HepG2 (cell line): Measurements from ENCODE around the gene TMEM132D. TPM values are rescaled to one million over a fixed set of nuclear protein-coding genes. Genes with fewer than 3 reads are reported as not detected.

Experiments
- ATAC-seq: fragments of 200-7000 bp; cut with Tn5 transposase; 3 replicates; pipeline ENCODE4 v1.9.1; 2020; ENCODE audit warnings: mild to moderate bottlenecking, moderate library complexity
- BruUV-seq: library from RNA; stranded (reverse); fragments of 400-500 nt; replicated peaks from 2 replicates; lab custom pipeline; 2021; lab: Mats Ljungman, UMichigan
- CTCF ChIA-PET: fragments of 300-600 bp; formaldehyde crosslinking; extraction: SDS; loops from one replicate; lab custom pipeline; 2021; ENCODE audit warnings: low total read pairs, inconsistent platforms, low intra/inter-chr PET ratio; lab: Yijun Ruan, JAX
- POLR2A ChIA-PET: fragments of 350-600 bp; sonication (Branson Sonifier 250); formaldehyde crosslinking; loops from one replicate; lab custom pipeline; 2020; ENCODE audit warnings: antibody characterized with exemption, inconsistent platforms; lab: Yijun Ruan, JAX
- DNase-seq: peaks from one replicate; pipeline ENCODE4 v3.0.0-alpha.2; 2015; ENCODE audit warnings: low spot score
- FAIRE-seq: peaks from 3 replicates; lab custom pipeline; 2011; peaks lifted over from hg19 to GRCh38; lab: Jason Lieb, UNC
- H2AFZ ChIP-seq: one replicate; pipeline ENCODE4 v1.6.1; 2011; ENCODE audit warnings: low read length, inconsistent platforms
- H3K27ac ChIP-seq: fragments of 300-600 bp; 3 replicates; pipeline ENCODE4 v1.8.0; 2011; ENCODE audit warnings: mixed run types, mild to moderate bottlenecking, mixed read lengths, low read length, inconsistent platforms; ENCODE audit not compliant: insufficient read depth; ENCODE audit errors: extremely low read length
- H3K27me3 ChIP-seq, 2 experiments: fragments of 200-600 bp in 1 of 2; 2 replicates in 1 of 2; 3 replicates in 1 of 2; pipeline versions ENCODE4 v1.6.0 to v1.8.0; 2011; ENCODE audit warnings: low read length in 2 of 2, mild to moderate bottlenecking in 2 of 2, moderate library complexity in 2 of 2, inconsistent platforms in 1 of 2; ENCODE audit not compliant: insufficient read depth in 2 of 2, control insufficient read depth in 1 of 2
- H3K36me3 ChIP-seq, 2 experiments: fragments of 200-600 bp in 1 of 2; replicated peaks in 1 of 2; 2 replicates in 1 of 2; 3 replicates in 1 of 2; pipeline versions ENCODE4 v1.5.1 to v1.8.0; 2011; ENCODE audit warnings: low read length in 2 of 2, inconsistent platforms in 1 of 2; ENCODE audit not compliant: insufficient read depth in 2 of 2, control insufficient read depth in 1 of 2
- H3K4me1 ChIP-seq: 2 replicates; pipeline ENCODE4 v1.5.1; 2012; ENCODE audit warnings: low read length, inconsistent platforms; ENCODE audit not compliant: insufficient read depth
- H3K4me2 ChIP-seq: 2 replicates; pipeline ENCODE4 v1.6.0; 2011; ENCODE audit warnings: low read depth, low read length, inconsistent platforms
- H3K4me3 ChIP-seq, 3 experiments: fragments of 200-600 bp in 1 of 3; sonication (generic), shearing (Covaris generic) in 1 of 3; replicated peaks in 1 of 3; 2 replicates each; pipeline ENCODE4 v1.5.1; 2011 to 2016; ENCODE audit warnings: low read length in 3 of 3, inconsistent platforms in 2 of 3, low read depth in 2 of 3, mild to moderate bottlenecking in 2 of 3, control low read depth in 1 of 3, mixed read lengths in 1 of 3; ENCODE audit not compliant: insufficient read depth in 1 of 3
- H3K79me2 ChIP-seq: one replicate; pipeline ENCODE4 v1.6.1; 2011; ENCODE audit warnings: low read length, inconsistent platforms; ENCODE audit not compliant: insufficient read depth
- H3K9ac ChIP-seq: 2 replicates; pipeline ENCODE4 v1.6.0; 2011; ENCODE audit warnings: mild to moderate bottlenecking, low read depth, low read length, inconsistent platforms; ENCODE audit not compliant: insufficient read depth
- H3K9me3 ChIP-seq: 2 replicates; pipeline ENCODE4 v1.5.1; 2012; ENCODE audit warnings: mild to moderate bottlenecking, low read length
- H4K20me1 ChIP-seq: 2 replicates; pipeline ENCODE4 v1.6.0; 2011; ENCODE audit warnings: inconsistent platforms, mild to moderate bottlenecking, low read length, moderate library complexity; ENCODE audit not compliant: insufficient read depth
- BCL3 ChIP-seq: sonication (generic); formaldehyde crosslinking; IDR thresholded peaks from 2 replicates; pipeline ENCODE4 v1.5.1; 2020; ENCODE audit warnings: mild to moderate bottlenecking, missing genetic modification reagents, moderate library complexity
- FOXP4 ChIP-seq: sonication (generic); formaldehyde crosslinking; IDR thresholded peaks from 2 replicates; pipeline ENCODE4 v1.4.0; 2020; ENCODE audit warnings: missing genetic modification reagents
- GTF2F1 ChIP-seq: fragments of 150-350 bp; IDR thresholded peaks from 2 replicates; pipeline ENCODE4 v1.6.1; 2014; ENCODE audit warnings: low read length
- ZNF20 ChIP-seq: sonication (generic); formaldehyde crosslinking; IDR thresholded peaks from 2 replicates; pipeline ENCODE4 v1.4.0; 2020; ENCODE audit warnings: mild to moderate bottlenecking, moderate library complexity, missing genetic modification reagents
- ZNF687 ChIP-seq: sonication (generic); formaldehyde crosslinking; IDR thresholded peaks from 2 replicates; pipeline ENCODE4 v1.5.1; 2020; ENCODE audit warnings: mild to moderate bottlenecking, missing genetic modification reagents, moderate library complexity
- WGBS: methylation state at CpG from one replicate; pipeline ENCODE4 v1.1.6; 2017; ENCODE audit warnings: low lambda C conversion rate; 5-methylcytosine and 5-hydroxymethylcytosine counted together
- in situ Hi-C: cut with HindIII; loops from 2 replicates; pipeline ENCODE4 v1.10.0; 2017; ENCODE audit warnings: low pct_unique_long_range_greater_than_20kb; ENCODE audit not compliant: extremely low pct_ligation_motif_present
- intact Hi-C: fragments of 100-400 bp; cut with micrococcal nuclease; formaldehyde crosslinking; loops from one replicate; pipeline ENCODE4 v1.10.0; 2022; ENCODE audit not compliant: unreplicated experiment
- polyA plus RNA-seq, 8 experiments: library from polyadenylated mRNA; depleted of rRNA in 3 of 8; stranded (reverse) in 7 of 8; unstranded in 1 of 8; fragments of >200 nt; fragmentation: Illumina TruSeq in 4 of 8; extraction: Trizol in 4 of 8; gene quantifications; 2 replicates each; pipeline versions ENCODE4 v1.2.1 to v1.2.3, GENCODE V29; 2011 to 2016; ENCODE audit warnings: low read depth in 4 of 8, missing spikeins in 1 of 8, mixed read lengths in 1 of 8; ENCODE audit not compliant: insufficient read depth in 1 of 8
- total RNA-seq, 5 experiments: library from RNA; depleted of rRNA; stranded (reverse); fragments of >200 nt; fragmentation: Illumina TruSeq; extraction: Trizol; gene quantifications; 2 replicates each; pipeline ENCODE4 v1.2.3, GENCODE V29; 2016; ENCODE audit warnings: low read depth in 1 of 5
- TF ChIP-seq, protein P1 (sequence below), 2 experiments: sonication (generic) in 1 of 2; formaldehyde crosslinking in 1 of 2; IDR thresholded peaks; 2 replicates each; pipeline versions ENCODE4 v1.4.0 to v1.6.1; 2016 to 2020; ENCODE audit warnings: borderline replicate concordance in 1 of 2, low read depth in 1 of 2, mild to moderate bottlenecking in 1 of 2, missing genetic modification reagents in 1 of 2
- TF ChIP-seq, protein P2 (sequence below): sonication (generic); formaldehyde crosslinking; IDR thresholded peaks from 2 replicates; pipeline ENCODE4 v1.5.1; 2020; ENCODE audit warnings: missing genetic modification reagents, mild to moderate bottlenecking, borderline replicate concordance

TMEM132D gene
- total and polyA plus RNA-seq, 2 of the 13 experiments (the other 11 are each of a cell fraction or from before 2014, with no cell fraction given) = not detected

DNA sequence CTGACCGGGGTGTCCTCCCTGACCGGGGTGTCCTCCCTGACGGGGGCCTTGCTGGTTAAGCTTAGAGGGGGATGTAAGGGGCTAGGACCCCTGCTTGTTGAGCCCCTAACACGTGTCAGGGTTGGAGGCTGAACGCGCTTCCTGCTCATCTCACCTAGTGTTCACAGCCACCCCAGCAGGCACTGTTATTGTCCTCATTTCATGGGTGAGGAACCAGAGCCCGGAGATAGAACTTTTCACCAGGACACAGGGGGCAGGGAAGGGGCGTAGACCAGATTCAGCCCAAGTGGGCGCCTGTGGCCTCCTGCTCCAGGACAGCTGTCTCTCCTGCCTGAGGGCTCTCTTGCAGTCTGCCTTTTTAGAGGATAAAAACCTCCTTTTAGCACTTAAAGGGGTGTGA lies 814.2 kb downstream of the TMEM132D start:
- FAIRE-seq (no peak), DNase-seq (no peak), ATAC-seq (no peak)
- H3K9ac ChIP-seq = no peak overlapping the region
- H3K9me3 ChIP-seq = no peaks in the 10 kb centered on the region
- CTCF ChIA-PET = no interaction called here
- no peaks in the 10 kb centered on the region for H3K36me3 ChIP-seq
- no peak overlapping the region for H3K4me2 ChIP-seq
- no peaks in the 10 kb centered on the region for H3K4me1 ChIP-seq
- no peak overlapping the region for H3K27ac ChIP-seq
- POLR2A ChIA-PET = no interaction called here
- no TSS peak for BruUV-seq
- H3K27me3 ChIP-seq = peaks cover 0 to 1% of the 10 kb centered on the region in 2 experiments; a peak in 1 of 5 replicates
- intact Hi-C loops = no loop called here
- no peak for TF ChIP-seq GTF2F1
- TF ChIP-seq BCL3 (CRISPR knock-in tag) = no peak
- TF ChIP-seq, protein P1, sequence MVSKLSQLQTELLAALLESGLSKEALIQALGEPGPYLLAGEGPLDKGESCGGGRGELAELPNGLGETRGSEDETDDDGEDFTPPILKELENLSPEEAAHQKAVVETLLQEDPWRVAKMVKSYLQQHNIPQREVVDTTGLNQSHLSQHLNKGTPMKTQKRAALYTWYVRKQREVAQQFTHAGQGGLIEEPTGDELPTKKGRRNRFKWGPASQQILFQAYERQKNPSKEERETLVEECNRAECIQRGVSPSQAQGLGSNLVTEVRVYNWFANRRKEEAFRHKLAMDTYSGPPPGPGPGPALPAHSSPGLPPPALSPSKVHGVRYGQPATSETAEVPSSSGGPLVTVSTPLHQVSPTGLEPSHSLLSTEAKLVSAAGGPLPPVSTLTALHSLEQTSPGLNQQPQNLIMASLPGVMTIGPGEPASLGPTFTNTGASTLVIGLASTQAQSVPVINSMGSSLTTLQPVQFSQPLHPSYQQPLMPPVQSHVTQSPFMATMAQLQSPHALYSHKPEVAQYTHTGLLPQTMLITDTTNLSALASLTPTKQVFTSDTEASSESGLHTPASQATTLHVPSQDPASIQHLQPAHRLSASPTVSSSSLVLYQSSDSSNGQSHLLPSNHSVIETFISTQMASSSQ (IDR thresholded peaks at IDR 0.05; ENCODE audit: low read depth) = no peak
- TF ChIP-seq, protein P1 (CRISPR knock-in tag; IDR thresholded peaks at IDR 0.05; ENCODE audit: borderline replicate concordance) = no peak
- TF ChIP-seq FOXP4 = no peak
- TF ChIP-seq ZNF687 (CRISPR knock-in tag) = no peak
- TF ChIP-seq, protein P2, sequence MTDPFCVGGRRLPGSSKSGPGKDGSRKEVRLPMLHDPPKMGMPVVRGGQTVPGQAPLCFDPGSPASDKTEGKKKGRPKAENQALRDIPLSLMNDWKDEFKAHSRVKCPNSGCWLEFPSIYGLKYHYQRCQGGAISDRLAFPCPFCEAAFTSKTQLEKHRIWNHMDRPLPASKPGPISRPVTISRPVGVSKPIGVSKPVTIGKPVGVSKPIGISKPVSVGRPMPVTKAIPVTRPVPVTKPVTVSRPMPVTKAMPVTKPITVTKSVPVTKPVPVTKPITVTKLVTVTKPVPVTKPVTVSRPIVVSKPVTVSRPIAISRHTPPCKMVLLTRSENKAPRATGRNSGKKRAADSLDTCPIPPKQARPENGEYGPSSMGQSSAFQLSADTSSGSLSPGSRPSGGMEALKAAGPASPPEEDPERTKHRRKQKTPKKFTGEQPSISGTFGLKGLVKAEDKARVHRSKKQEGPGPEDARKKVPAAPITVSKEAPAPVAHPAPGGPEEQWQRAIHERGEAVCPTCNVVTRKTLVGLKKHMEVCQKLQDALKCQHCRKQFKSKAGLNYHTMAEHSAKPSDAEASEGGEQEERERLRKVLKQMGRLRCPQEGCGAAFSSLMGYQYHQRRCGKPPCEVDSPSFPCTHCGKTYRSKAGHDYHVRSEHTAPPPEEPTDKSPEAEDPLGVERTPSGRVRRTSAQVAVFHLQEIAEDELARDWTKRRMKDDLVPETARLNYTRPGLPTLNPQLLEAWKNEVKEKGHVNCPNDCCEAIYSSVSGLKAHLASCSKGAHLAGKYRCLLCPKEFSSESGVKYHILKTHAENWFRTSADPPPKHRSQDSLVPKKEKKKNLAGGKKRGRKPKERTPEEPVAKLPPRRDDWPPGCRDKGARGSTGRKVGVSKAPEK (CRISPR knock-in tag) = no peak
- TF ChIP-seq ZNF20 = no peak
- TF ChIP-seq, all 625 proteins: peak for 0
- no peak overlapping the region for H2AFZ ChIP-seq
- H4K20me1 ChIP-seq = no peaks in the 10 kb centered on the region
- 33% methylated on average over 5 of the region's 9 CpGs for WGBS
- in situ Hi-C loops = no loop called here
- no peak overlapping the region for H3K4me3 ChIP-seq
- H3K79me2 ChIP-seq = no peaks in the 10 kb centered on the region
